Loucy (cell line): Measurements from ENCODE around the gene TSPAN31.

ENCODE experiments used
- H2AFZ ChIP-seq: fragments of 200-600 bp; sonication (generic); 2 replicates; pipeline ENCODE4 v1.6.0; 2016; ENCODE audit warnings: antibody characterized with exemption, mild to moderate bottlenecking, low read length, moderate library complexity
- H3F3A ChIP-seq: fragments of 200-600 bp; 2 replicates; pipeline ENCODE4 v1.6.0; 2016; ENCODE audit warnings: antibody characterized with exemption, low read depth, mild to moderate bottlenecking
- H3K27me3 ChIP-seq: fragments of 200-600 bp; sonication (generic); 2 replicates; pipeline ENCODE4 v1.6.1; 2014; ENCODE audit warnings: low read length, mild to moderate bottlenecking; ENCODE audit not compliant: insufficient read depth, poor library complexity, severe bottlenecking
- H3K36me3 ChIP-seq: fragments of 200-600 bp; sonication (generic); 2 replicates; pipeline ENCODE4 v1.6.1; 2016; ENCODE audit warnings: low read length; ENCODE audit not compliant: insufficient read depth
- H3K4me1 ChIP-seq: fragments of 200-600 bp; sonication (generic); 2 replicates; pipeline ENCODE4 v1.5.1; 2014; ENCODE audit warnings: low read length, mild to moderate bottlenecking; ENCODE audit not compliant: insufficient read depth, poor library complexity, severe bottlenecking
- H3K4me2 ChIP-seq: fragments of 200-600 bp; sonication (generic); 2 replicates; pipeline ENCODE4 v1.6.0; 2014; ENCODE audit warnings: antibody characterized with exemption, low read length, low read depth, mild to moderate bottlenecking; ENCODE audit not compliant: poor library complexity, severe bottlenecking
- H3K4me3 ChIP-seq: fragments of 200-600 bp; sonication (generic); 2 replicates; pipeline ENCODE4 v1.5.1; 2014; ENCODE audit warnings: low read length, mild to moderate bottlenecking, mixed read lengths; ENCODE audit not compliant: poor library complexity, severe bottlenecking
- H3K79me2 ChIP-seq: fragments of 200-600 bp; sonication (generic); 2 replicates; pipeline ENCODE4 v1.6.1; 2014; ENCODE audit warnings: low read length; ENCODE audit not compliant: insufficient read depth
- H3K9ac ChIP-seq: fragments of 200-600 bp; sonication (generic); 2 replicates; pipeline ENCODE4 v1.6.0; 2014; ENCODE audit warnings: mild to moderate bottlenecking, low read depth, low read length, moderate library complexity; ENCODE audit not compliant: poor library complexity, severe bottlenecking
- H3K9me2 ChIP-seq: fragments of 200-600 bp; sonication (generic); replicated peaks from 2 replicates; pipeline ENCODE4 v1.6.1; 2016; ENCODE audit warnings: low read depth, low read length, mixed read lengths
- H3K9me3 ChIP-seq: fragments of 200-600 bp; sonication (generic); 2 replicates; pipeline ENCODE4 v1.6.1; 2014; ENCODE audit warnings: mild to moderate bottlenecking, antibody characterized with exemption, low read length, low read depth; ENCODE audit not compliant: insufficient read depth
- H4K20me1 ChIP-seq: fragments of 200-600 bp; sonication (generic); 2 replicates; pipeline ENCODE4 v1.6.0; 2014; ENCODE audit warnings: antibody characterized with exemption, low read length, mild to moderate bottlenecking; ENCODE audit not compliant: insufficient read depth, poor library complexity, severe bottlenecking
- EZH2phosphoT487 ChIP-seq: fragments of 200-600 bp; IDR thresholded peaks from 2 replicates; pipeline ENCODE4 v1.6.1; 2018; ENCODE audit warnings: antibody characterized with exemption, mild to moderate bottlenecking, moderate library complexity, borderline replicate concordance
- TF ChIP-seq, protein P1 (sequence below): fragments of 200-600 bp; sonication (generic); conservative IDR thresholded peaks from 2 replicates; pipeline ENCODE4 v1.5.1; 2014; ENCODE audit warnings: mild to moderate bottlenecking, antibody characterized with exemption, low read length

TSPAN31 gene

DNA sequence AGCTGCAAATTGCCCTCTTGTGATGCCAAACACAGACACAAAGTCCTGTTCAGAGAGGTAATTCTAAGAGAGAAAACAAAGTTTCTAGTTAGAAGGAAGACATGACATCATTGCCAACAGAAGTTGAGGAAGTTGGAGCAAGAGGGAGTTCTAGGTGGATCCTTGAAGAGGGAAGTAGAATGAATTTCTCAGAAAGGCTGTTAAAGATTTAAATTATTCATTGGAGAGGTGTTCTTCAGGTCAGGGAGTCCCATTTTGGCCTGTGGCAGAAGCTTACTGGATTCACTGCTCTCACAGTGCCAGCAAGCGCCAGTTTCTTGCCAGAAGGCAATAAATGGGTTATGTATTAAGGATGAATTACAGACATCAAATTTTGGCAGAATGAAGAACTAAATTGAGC is 53.1 kb downstream of the TSPAN31 start:
- H3K4me2 ChIP-seq: no peak overlapping the region
- H3K36me3 ChIP-seq: peaks cover 56% of the 10 kb centered on the region
- TF ChIP-seq, protein P1, sequence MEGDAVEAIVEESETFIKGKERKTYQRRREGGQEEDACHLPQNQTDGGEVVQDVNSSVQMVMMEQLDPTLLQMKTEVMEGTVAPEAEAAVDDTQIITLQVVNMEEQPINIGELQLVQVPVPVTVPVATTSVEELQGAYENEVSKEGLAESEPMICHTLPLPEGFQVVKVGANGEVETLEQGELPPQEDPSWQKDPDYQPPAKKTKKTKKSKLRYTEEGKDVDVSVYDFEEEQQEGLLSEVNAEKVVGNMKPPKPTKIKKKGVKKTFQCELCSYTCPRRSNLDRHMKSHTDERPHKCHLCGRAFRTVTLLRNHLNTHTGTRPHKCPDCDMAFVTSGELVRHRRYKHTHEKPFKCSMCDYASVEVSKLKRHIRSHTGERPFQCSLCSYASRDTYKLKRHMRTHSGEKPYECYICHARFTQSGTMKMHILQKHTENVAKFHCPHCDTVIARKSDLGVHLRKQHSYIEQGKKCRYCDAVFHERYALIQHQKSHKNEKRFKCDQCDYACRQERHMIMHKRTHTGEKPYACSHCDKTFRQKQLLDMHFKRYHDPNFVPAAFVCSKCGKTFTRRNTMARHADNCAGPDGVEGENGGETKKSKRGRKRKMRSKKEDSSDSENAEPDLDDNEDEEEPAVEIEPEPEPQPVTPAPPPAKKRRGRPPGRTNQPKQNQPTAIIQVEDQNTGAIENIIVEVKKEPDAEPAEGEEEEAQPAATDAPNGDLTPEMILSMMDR: no peak
- TF ChIP-seq EZH2phosphoT487: no peak

More for the DNA sequence above, 53.1 kb downstream of the TSPAN31 start:
- no peaks in the 10 kb centered on the region for H3K4me1 ChIP-seq
- no peak overlapping the region for H3K4me3 ChIP-seq
- H3K9me3 ChIP-seq: no peaks in the 10 kb centered on the region
- H4K20me1 ChIP-seq: no peaks in the 10 kb centered on the region
- no peaks in the 10 kb centered on the region for H3K27me3 ChIP-seq
- H3K79me2 ChIP-seq: peaks cover 3% of the 10 kb centered on the region; the same call in 1 of the 2 replicates
- no peak overlapping the region for H3K9ac ChIP-seq
- no peaks in the 10 kb centered on the region for H3F3A ChIP-seq
- H3K9me2 ChIP-seq: no peaks in the 10 kb centered on the region
- H2AFZ ChIP-seq: no peak overlapping the region
